Endothelial cell of umbilical vein (primary cell): ENCODE measurements around the gene KIF19. TPM values are rescaled to one million over a fixed set of nuclear protein-coding genes. Genes with fewer than 3 reads are reported as not detected.

Experiments
- BruUV-seq: library from RNA; stranded (reverse); fragments of 400-500 nt; replicated peaks from 2 replicates; lab custom pipeline; 2021; lab: Mats Ljungman, UMichigan
- CTCF ChIA-PET: fragments of 300-600, 350-600 bp; sonication (Branson Sonifier 250); formaldehyde crosslinking; loops from one replicate; lab custom pipeline; 2021; ENCODE audit warnings: antibody characterized with exemption, inconsistent platforms; lab: Charles Lee
- POLR2A ChIA-PET: fragments of 300-600, 350-600 bp; sonication (Branson Sonifier 250); formaldehyde crosslinking; loops from one replicate; lab custom pipeline; 2021; ENCODE audit warnings: antibody characterized with exemption, inconsistent platforms; lab: Charles Lee
- DNase-seq: peaks from one replicate; pipeline ENCODE4 v3.0.0-alpha.2; 2011; ENCODE audit warnings: low read depth, low spot score
- FAIRE-seq: peaks from 2 replicates; lab custom pipeline; 2011; peaks lifted over from hg19 to GRCh38; lab: Jason Lieb, UNC
- H2AFZ ChIP-seq: 2 replicates; pipeline ENCODE4 v1.6.0; 2012; ENCODE audit warnings: low read depth, low read length, control low read depth, inconsistent platforms
- H3K27ac ChIP-seq: 2 replicates; pipeline ENCODE4 v1.5.1; 2011; ENCODE audit warnings: low read depth, mild to moderate bottlenecking, control low read depth, low read length, moderate library complexity; ENCODE audit not compliant: insufficient read depth
- H3K27me3 ChIP-seq, 2 experiments: 2 replicates each; pipeline versions ENCODE4 v1.6.0 to v1.6.1; 2011; ENCODE audit warnings: low read length in 2 of 2, mixed read lengths in 1 of 2; ENCODE audit not compliant: control insufficient read depth in 2 of 2, insufficient read depth in 2 of 2
- H3K36me3 ChIP-seq, 2 experiments: 2 replicates in 1 of 2; 3 replicates in 1 of 2; pipeline ENCODE4 v1.5.1; 2011; ENCODE audit warnings: low read length in 2 of 2, mild to moderate bottlenecking in 1 of 2, moderate library complexity in 1 of 2; ENCODE audit not compliant: control insufficient read depth in 2 of 2, insufficient read depth in 2 of 2; ENCODE audit errors: extremely low read depth in 1 of 2
- H3K4me1 ChIP-seq: 3 replicates; pipeline ENCODE4 v1.5.1; 2011; ENCODE audit warnings: mild to moderate bottlenecking, low read length; ENCODE audit not compliant: control insufficient read depth, insufficient read depth; ENCODE audit errors: extremely low read depth
- H3K4me2 ChIP-seq: 2 replicates; pipeline ENCODE4 v1.6.1; 2011; ENCODE audit warnings: low read length, control low read depth, mixed read lengths; ENCODE audit not compliant: insufficient read depth
- H3K4me3 ChIP-seq, 3 experiments: fragments of 200-600 bp in 1 of 3; sonication (generic), shearing (Covaris generic) in 1 of 3; replicated peaks in 1 of 3; 2 replicates each; pipeline ENCODE4 v1.5.1; 2011 to 2016; ENCODE audit warnings: control low read depth in 3 of 3, low read length in 3 of 3, mild to moderate bottlenecking in 2 of 3, inconsistent platforms in 1 of 3, low read depth in 1 of 3, moderate library complexity in 1 of 3; ENCODE audit not compliant: insufficient read depth in 1 of 3
- H3K79me2 ChIP-seq: 2 replicates; pipeline ENCODE4 v1.6.0; 2012; ENCODE audit warnings: low read length, inconsistent platforms; ENCODE audit not compliant: control insufficient read depth, insufficient read depth
- H3K9ac ChIP-seq: replicated peaks from 2 replicates; pipeline ENCODE3; 2011; ENCODE audit warnings: low read length, control low read depth; ENCODE audit not compliant: insufficient read depth; ENCODE audit errors: extremely low read depth
- H3K9me1 ChIP-seq: replicated peaks from 3 replicates; pipeline ENCODE4 v1.6.0; 2011; ENCODE audit warnings: mild to moderate bottlenecking, low read length; ENCODE audit not compliant: control insufficient read depth, insufficient read depth; ENCODE audit errors: extremely low read depth
- H3K9me3 ChIP-seq: replicated peaks from 2 replicates; pipeline ENCODE4 v1.5.1; 2012; ENCODE audit warnings: low read length, inconsistent platforms; ENCODE audit not compliant: control insufficient read depth, insufficient read depth
- H4K20me1 ChIP-seq: replicated peaks from 2 replicates; pipeline ENCODE3; 2011; ENCODE audit warnings: mild to moderate bottlenecking, low read length; ENCODE audit not compliant: control insufficient read depth, insufficient read depth; ENCODE audit errors: extremely low read depth
- CTCF ChIP-seq, 2 donors: IDR thresholded peaks; 1 replicate in 1 of 2; 2 replicates in 1 of 2; pipeline ENCODE4 v1.5.1; 2011; ENCODE audit warnings: low read length in 2 of 2, mild to moderate bottlenecking in 2 of 2, moderate library complexity in 2 of 2, control low read depth in 1 of 2, inconsistent platforms in 1 of 2, low read depth in 1 of 2; ENCODE audit not compliant: insufficient read depth in 1 of 2; ENCODE audit errors: extremely low read depth in 1 of 2
- EZH2 ChIP-seq: IDR thresholded peaks from 2 replicates; pipeline ENCODE4 v1.6.1; 2012; ENCODE audit warnings: borderline replicate concordance, low read depth, mild to moderate bottlenecking, moderate library complexity, low read length, inconsistent platforms; ENCODE audit not compliant: severe bottlenecking
- FOS ChIP-seq: IDR thresholded peaks from 2 replicates; pipeline ENCODE4 v1.6.1; 2011; ENCODE audit warnings: mild to moderate bottlenecking, low read length, moderate library complexity, borderline replicate concordance; ENCODE audit not compliant: insufficient read depth
- GATA2 ChIP-seq: IDR thresholded peaks from 2 replicates; pipeline ENCODE4 v1.7.0; 2011; ENCODE audit warnings: low read depth, mild to moderate bottlenecking, moderate library complexity, mixed read lengths, low read length; ENCODE audit not compliant: insufficient read length, insufficient read depth
- JUN ChIP-seq: IDR thresholded peaks from 2 replicates; pipeline ENCODE4 v1.6.1; 2011; ENCODE audit warnings: borderline replicate concordance, low read depth; ENCODE audit not compliant: insufficient read length, insufficient read depth
- MAX ChIP-seq: IDR thresholded peaks from 2 replicates; pipeline ENCODE4 v1.6.1; 2011; ENCODE audit not compliant: insufficient read depth, insufficient read length
- dilution Hi-C: fragments of 300-500 bp; cut with MboI; formaldehyde crosslinking; loops from one replicate; pipeline ENCODE4 v1.15.0; 2019; ENCODE audit warnings: low sequenced_read_pairs; ENCODE audit not compliant: extremely low pct_ligation_motif_present
- intact Hi-C: fragments of 100-400 bp; cut with micrococcal nuclease; formaldehyde crosslinking; loops from one replicate; pipeline ENCODE4 v1.10.0; 2022
- polyA plus RNA-seq, 4 experiments: library from polyadenylated mRNA; depleted of rRNA in 3 of 4; stranded (reverse) in 3 of 4; unstranded in 1 of 4; fragments of >200 nt; gene quantifications; 2 replicates each; pipeline versions ENCODE4 v1.2.1 to v1.2.3, GENCODE V29; 2011 to 2012; ENCODE audit warnings: missing spikeins in 1 of 4
- total RNA-seq: library from RNA; stranded (reverse); gene quantifications from 2 replicates; pipeline ENCODE4 v1.2.3, GENCODE V29; 2021

The KIF19 gene
- total and polyA plus RNA-seq, 2 donors (not counting 3 experiments of a cell fraction or from before 2014, with no cell fraction given), result 0.10 to 0.84 TPM

GRCh38 chr17:74329378-74329777 lies 3.4 kb downstream of the KIF19 start:
- Histone ChIP-seq H3K27ac (no peak overlapping the region), H3K9ac (no peak overlapping the region), H2AFZ (no peak overlapping the region), H3K4me3 (no peak overlapping the region), H4K20me1 (no peaks in the 10 kb centered on the region), H3K4me2 (no peak overlapping the region), H3K9me3 (no peaks in the 10 kb centered on the region), H3K79me2 (no peaks in the 10 kb centered on the region), H3K36me3 (no peaks in the 10 kb centered on the region), H3K9me1 (no peaks in the 10 kb centered on the region), H3K4me1 (peaks cover 2% of the 10 kb centered on the region), H3K27me3 (peaks cover 0 to 4% of the 10 kb centered on the region in 2 experiments)
- FAIRE-seq (no peak), DNase-seq (no peak)
- BruUV-seq, result no TSS peak
- ChIA-PET CTCF (interaction anchor here (1.4 to 2.7 kb wide), 2 partner anchors 28 to 39 kb away, joined by 5 to 8 read pairs; partner anchors contain the start of gene GPR142), POLR2A (no interaction called here)
- dilution Hi-C loops (no loop called here), intact Hi-C loops (no loop called here)
- TF ChIP-seq CTCF (IDR thresholded peaks at IDR 0.05; ENCODE audit: extremely low read depth in 1 of 2, insufficient read depth in 1 of 2, low read depth in 1 of 2, low read length in 2 of 2) (no peak), MAX (no peak), FOS (no peak), JUN (no peak), GATA2 (no peak), EZH2 (no peak)
